Loucy (cell line): ENCODE data around the gene PDLIM4.
A peak's percentile ranks its signal among the peaks of the same experiment; 100 is the strongest.

Experiments used
- EZH2phosphoT487 ChIP-seq: fragments of 200-600 bp; IDR thresholded peaks from 2 replicates; pipeline ENCODE4 v1.6.1; 2018; ENCODE audit warnings: antibody characterized with exemption, mild to moderate bottlenecking, moderate library complexity, borderline replicate concordance
- TF ChIP-seq, protein P1 (sequence below): fragments of 200-600 bp; sonication (generic); conservative IDR thresholded peaks from 2 replicates; pipeline ENCODE4 v1.5.1; 2014; ENCODE audit warnings: mild to moderate bottlenecking, antibody characterized with exemption, low read length

DNA sequence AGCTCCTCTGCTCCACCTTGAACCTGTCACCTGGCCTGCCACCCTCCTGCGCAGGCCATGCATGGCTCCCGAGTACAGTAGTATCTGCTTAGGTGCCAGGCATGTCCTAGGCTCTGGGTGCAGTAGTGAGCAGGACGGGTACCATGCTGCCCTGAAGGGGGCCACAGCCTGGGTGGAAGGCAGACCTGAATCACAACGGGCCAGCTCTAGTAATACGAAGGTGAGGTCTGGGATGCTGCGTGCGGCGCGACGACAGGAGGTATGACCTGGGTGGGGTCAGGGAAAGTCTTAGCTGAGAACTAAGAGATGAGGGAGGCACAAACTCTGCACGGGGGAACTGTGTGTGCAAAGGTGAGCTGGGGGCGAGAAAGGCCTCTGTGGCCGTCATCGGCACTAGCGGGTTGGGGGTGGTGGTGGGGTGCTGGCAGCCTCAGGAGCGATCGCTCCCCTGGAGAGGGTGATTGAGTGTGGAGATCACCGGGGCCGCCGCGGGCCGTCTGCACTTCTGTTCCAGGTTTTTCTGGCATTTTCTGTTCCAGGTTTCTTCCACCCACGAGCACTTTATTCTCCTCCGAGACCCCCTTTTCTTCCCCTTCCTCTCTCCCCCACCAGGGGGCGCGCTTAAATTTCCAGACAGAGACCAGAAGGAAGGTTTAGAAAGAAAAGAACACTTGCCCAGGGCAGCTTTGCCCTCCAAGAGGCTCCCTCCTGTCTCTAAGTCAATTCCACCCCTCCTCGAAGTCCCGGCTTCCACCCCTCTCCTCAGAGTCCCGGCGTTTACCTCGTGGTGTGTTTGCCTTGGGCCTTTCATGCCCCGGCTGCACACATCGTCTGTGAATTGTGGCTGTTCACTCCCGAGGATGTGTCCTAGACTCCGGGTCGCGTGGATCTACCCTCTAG is 15.1 kb downstream of the PDLIM4 start:
- TF ChIP-seq, protein P1, sequence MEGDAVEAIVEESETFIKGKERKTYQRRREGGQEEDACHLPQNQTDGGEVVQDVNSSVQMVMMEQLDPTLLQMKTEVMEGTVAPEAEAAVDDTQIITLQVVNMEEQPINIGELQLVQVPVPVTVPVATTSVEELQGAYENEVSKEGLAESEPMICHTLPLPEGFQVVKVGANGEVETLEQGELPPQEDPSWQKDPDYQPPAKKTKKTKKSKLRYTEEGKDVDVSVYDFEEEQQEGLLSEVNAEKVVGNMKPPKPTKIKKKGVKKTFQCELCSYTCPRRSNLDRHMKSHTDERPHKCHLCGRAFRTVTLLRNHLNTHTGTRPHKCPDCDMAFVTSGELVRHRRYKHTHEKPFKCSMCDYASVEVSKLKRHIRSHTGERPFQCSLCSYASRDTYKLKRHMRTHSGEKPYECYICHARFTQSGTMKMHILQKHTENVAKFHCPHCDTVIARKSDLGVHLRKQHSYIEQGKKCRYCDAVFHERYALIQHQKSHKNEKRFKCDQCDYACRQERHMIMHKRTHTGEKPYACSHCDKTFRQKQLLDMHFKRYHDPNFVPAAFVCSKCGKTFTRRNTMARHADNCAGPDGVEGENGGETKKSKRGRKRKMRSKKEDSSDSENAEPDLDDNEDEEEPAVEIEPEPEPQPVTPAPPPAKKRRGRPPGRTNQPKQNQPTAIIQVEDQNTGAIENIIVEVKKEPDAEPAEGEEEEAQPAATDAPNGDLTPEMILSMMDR, result peak; percentile 60
- TF ChIP-seq EZH2phosphoT487, result no peak
